Hematopoietic multipotent progenitor cell treated with erythropoietin and hydrocortisone succinate and interleukin-3 and kit ligand, for 6 days (in vitro differentiated cells): ENCODE results near the gene GLT8D2.
"Not testable (repeated sequence)": the region's sequence is repeated elsewhere in the genome, so short reads cannot be mapped to it uniquely, and the experiment has no call there.

ENCODE experiments used
- DNase-seq: peaks from one replicate; pipeline ENCODE4 v3.0.0-alpha.2; 2015

GLT8D2 gene

GRCh38 chr12:104049278-104049902 lies 597 bp downstream of the GLT8D2 start:
- no peak for DNase-seq

GRCh38 chr12:104048811-104049210 lies 1.2 kb downstream of the GLT8D2 start:
- DNase-seq = no peak

- no peak for DNase-seq
Observed at GRCh38 chr12:104048162-104048561, 1.8 kb downstream of the GLT8D2 start.

GRCh38 chr12:104046306-104046705 lies 3.7 kb downstream of the GLT8D2 start:
- DNase-seq = no peak

- DNase-seq = no peak
Observed at GRCh38 chr12:104044158-104044557, 5.8 kb downstream of the GLT8D2 start.

- no peak for DNase-seq
Observed at GRCh38 chr12:104042580-104042979, 7.4 kb downstream of the GLT8D2 start.

- not testable (repeated sequence) for DNase-seq
Observed at GRCh38 chr12:104039769-104040168, 10.2 kb downstream of the GLT8D2 start.

- DNase-seq = not testable (repeated sequence)
Observed at GRCh38 chr12:104036143-104036542, 13.8 kb downstream of the GLT8D2 start.

- not testable (repeated sequence) for DNase-seq
Observed at GRCh38 chr12:104030596-104030995, 19.4 kb downstream of the GLT8D2 start.

GRCh38 chr12:104026841-104027599 lies 23.0 kb downstream of the GLT8D2 start:
- DNase-seq = no peak

GRCh38 chr12:104025771-104026170 lies 24.2 kb downstream of the GLT8D2 start:
- no peak for DNase-seq

- no peak for DNase-seq
Observed at GRCh38 chr12:104024348-104024747, 25.6 kb downstream of the GLT8D2 start.

GRCh38 chr12:104023710-104024109 lies 26.3 kb downstream of the GLT8D2 start:
- DNase-seq = no peak

GRCh38 chr12:104022786-104023185 lies 27.2 kb downstream of the GLT8D2 start:
- no peak for DNase-seq

GRCh38 chr12:104021862-104022261 lies 28.1 kb downstream of the GLT8D2 start:
- not testable (repeated sequence) for DNase-seq

- no peak for DNase-seq
Observed at GRCh38 chr12:104012331-104012730, 37.7 kb downstream of the GLT8D2 start.

GRCh38 chr12:104011253-104011652 lies 38.7 kb downstream of the GLT8D2 start:
- DNase-seq = no peak

- no peak for DNase-seq
Observed at GRCh38 chr12:104010606-104011169, 39.3 kb downstream of the GLT8D2 start.

GRCh38 chr12:104010121-104010520 lies 39.9 kb downstream of the GLT8D2 start:
- DNase-seq = no peak

GRCh38 chr12:104006929-104007328 lies 43.1 kb downstream of the GLT8D2 start:
- no peak for DNase-seq

- no peak for DNase-seq
Observed at GRCh38 chr12:104003596-104003995, 46.4 kb downstream of the GLT8D2 start.

GRCh38 chr12:104002686-104003085 lies 47.3 kb downstream of the GLT8D2 start:
- DNase-seq = no peak

GRCh38 chr12:104000807-104001434 lies 49.1 kb downstream of the GLT8D2 start:
- no peak for DNase-seq

GRCh38 chr12:103998976-103999375 lies 51.0 kb downstream of the GLT8D2 start:
- DNase-seq = no peak
